Gastrocnemius medialis (tissue), 4 donors: Measurements from ENCODE around the gene CDC25A.

ENCODE experiments used
- POLR2A ChIP-seq, 2 donors: fragments of 450-650 bp; IDR thresholded peaks; one replicate each; pipeline ENCODE4 v1.6.1; 2017; ENCODE audit warnings: antibody characterized with exemption in 2 of 2, mild to moderate bottlenecking in 2 of 2, moderate library complexity in 2 of 2
- TF ChIP-seq, protein P1 (sequence below), 5 experiments: fragments of 450-650 bp in 3 of 5; fragments of 200-600 bp in 2 of 5; sonication (generic) in 2 of 5; IDR thresholded peaks in 4 of 5; conservative IDR thresholded peaks in 1 of 5; 1 replicate in 4 of 5; 2 replicates in 1 of 5; pipeline ENCODE4 v1.5.1; 2016 to 2019; ENCODE audit warnings: antibody characterized with exemption in 5 of 5, mild to moderate bottlenecking in 3 of 5, moderate library complexity in 3 of 5

DNA sequence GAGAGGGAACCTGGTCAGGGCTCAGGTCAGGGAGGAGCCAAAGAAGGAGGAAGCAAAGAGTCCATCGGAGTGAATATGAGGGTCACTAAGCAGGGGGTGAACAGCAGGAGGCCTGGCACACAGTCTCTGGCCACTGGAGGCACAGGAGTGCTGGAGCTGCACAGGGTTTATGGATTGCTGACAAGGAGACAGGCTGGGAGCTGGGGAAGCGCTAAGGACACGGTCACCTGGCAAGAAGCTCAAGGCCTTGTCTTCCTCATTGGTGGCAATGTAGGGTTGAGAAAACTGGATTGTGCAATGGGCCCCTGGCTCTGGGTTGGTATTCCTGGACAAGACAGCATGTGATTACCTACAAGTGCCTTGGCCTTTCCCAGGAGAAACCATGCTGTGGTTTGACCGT lies 29.2 kb upstream of the CDC25A start:
- TF ChIP-seq, protein P1, sequence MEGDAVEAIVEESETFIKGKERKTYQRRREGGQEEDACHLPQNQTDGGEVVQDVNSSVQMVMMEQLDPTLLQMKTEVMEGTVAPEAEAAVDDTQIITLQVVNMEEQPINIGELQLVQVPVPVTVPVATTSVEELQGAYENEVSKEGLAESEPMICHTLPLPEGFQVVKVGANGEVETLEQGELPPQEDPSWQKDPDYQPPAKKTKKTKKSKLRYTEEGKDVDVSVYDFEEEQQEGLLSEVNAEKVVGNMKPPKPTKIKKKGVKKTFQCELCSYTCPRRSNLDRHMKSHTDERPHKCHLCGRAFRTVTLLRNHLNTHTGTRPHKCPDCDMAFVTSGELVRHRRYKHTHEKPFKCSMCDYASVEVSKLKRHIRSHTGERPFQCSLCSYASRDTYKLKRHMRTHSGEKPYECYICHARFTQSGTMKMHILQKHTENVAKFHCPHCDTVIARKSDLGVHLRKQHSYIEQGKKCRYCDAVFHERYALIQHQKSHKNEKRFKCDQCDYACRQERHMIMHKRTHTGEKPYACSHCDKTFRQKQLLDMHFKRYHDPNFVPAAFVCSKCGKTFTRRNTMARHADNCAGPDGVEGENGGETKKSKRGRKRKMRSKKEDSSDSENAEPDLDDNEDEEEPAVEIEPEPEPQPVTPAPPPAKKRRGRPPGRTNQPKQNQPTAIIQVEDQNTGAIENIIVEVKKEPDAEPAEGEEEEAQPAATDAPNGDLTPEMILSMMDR (IDR thresholded peaks at IDR 0.05 in 4 of 5, conservative IDR thresholded peaks at IDR 0.05 in 1 of 5): no peak
- no peak for TF ChIP-seq POLR2A (IDR thresholded peaks at IDR 0.05)
